ENCODE measurements around the gene RPS6KA6.

RPS6KA6 gene

GRCh38 chrX:84144281-84144680 lies 43.7 kb downstream of the RPS6KA6 start:
- Histone ChIP-seq H3K9ac (no peak overlapping the region), H3K27ac (no peak overlapping the region), H3K4me3 (IDR thresholded peaks at IDR 0.05; ENCODE audit: insufficient read depth, low read depth, low read length) (no peak overlapping the region), H4K20me1 (ENCODE audit: insufficient read depth) (no peaks in the 10 kb centered on the region), H3K79me2 (ENCODE audit: insufficient read depth, low read depth) (no peaks in the 10 kb centered on the region), H3K4me2 (no peak overlapping the region), H3K27me3 (ENCODE audit: insufficient read depth, low read depth) (no peaks in the 10 kb centered on the region), H2AFZ (ENCODE audit: low read depth) (no peak overlapping the region), H3K36me3 (ENCODE audit: insufficient read depth) (no peaks in the 10 kb centered on the region), H3K4me1 (ENCODE audit: low read depth, poor library complexity, severe bottlenecking) (no peaks in the 10 kb centered on the region)
- TF ChIP-seq CTCF (conservative IDR thresholded peaks at IDR 0.05; ENCODE audit: low read depth, low read length): no peak

GRCh38 chrX:84133023-84133422 lies 55.0 kb downstream of the RPS6KA6 start:
- Histone ChIP-seq H3K79me2 (ENCODE audit: insufficient read depth, low read depth) (no peaks in the 10 kb centered on the region), H3K27ac (no peak overlapping the region), H3K36me3 (ENCODE audit: insufficient read depth) (no peaks in the 10 kb centered on the region), H3K4me1 (ENCODE audit: low read depth, poor library complexity, severe bottlenecking) (no peaks in the 10 kb centered on the region), H4K20me1 (ENCODE audit: insufficient read depth) (no peaks in the 10 kb centered on the region), H3K4me3 (IDR thresholded peaks at IDR 0.05; ENCODE audit: insufficient read depth, low read depth, low read length) (no peak overlapping the region), H2AFZ (ENCODE audit: low read depth) (no peak overlapping the region), H3K4me2 (no peak overlapping the region), H3K27me3 (ENCODE audit: insufficient read depth, low read depth) (no peaks in the 10 kb centered on the region), H3K9ac (no peak overlapping the region)
- TF ChIP-seq CTCF (conservative IDR thresholded peaks at IDR 0.05; ENCODE audit: low read depth, low read length): no peak

GRCh38 chrX:84123585-84123984 lies 64.4 kb downstream of the RPS6KA6 start:
- no peaks in the 10 kb centered on the region for H3K4me1 ChIP-seq (ENCODE audit: low read depth, poor library complexity, severe bottlenecking)
- H3K27me3 ChIP-seq (ENCODE audit: insufficient read depth, low read depth): no peaks in the 10 kb centered on the region
- H2AFZ ChIP-seq (ENCODE audit: low read depth): no peak overlapping the region
- H3K4me3 ChIP-seq (IDR thresholded peaks at IDR 0.05; ENCODE audit: insufficient read depth, low read depth, low read length): no peak overlapping the region
- no peak for TF ChIP-seq CTCF (conservative IDR thresholded peaks at IDR 0.05; ENCODE audit: low read depth, low read length)
- no peaks in the 10 kb centered on the region for H3K79me2 ChIP-seq (ENCODE audit: insufficient read depth, low read depth)
- H3K4me2 ChIP-seq: no peak overlapping the region
- no peaks in the 10 kb centered on the region for H4K20me1 ChIP-seq (ENCODE audit: insufficient read depth)
- no peaks in the 10 kb centered on the region for H3K36me3 ChIP-seq (ENCODE audit: insufficient read depth)
- H3K9ac ChIP-seq: no peak overlapping the region
- H3K27ac ChIP-seq: no peak overlapping the region

- no peaks in the 10 kb centered on the region for H3K79me2 ChIP-seq (ENCODE audit: insufficient read depth, low read depth)
- H3K27ac ChIP-seq: no peak overlapping the region
- H3K36me3 ChIP-seq (ENCODE audit: insufficient read depth): no peaks in the 10 kb centered on the region
- H3K4me3 ChIP-seq (IDR thresholded peaks at IDR 0.05; ENCODE audit: insufficient read depth, low read depth, low read length): no peak overlapping the region
- H3K4me1 ChIP-seq (ENCODE audit: low read depth, poor library complexity, severe bottlenecking): no peaks in the 10 kb centered on the region
- H3K27me3 ChIP-seq (ENCODE audit: insufficient read depth, low read depth): no peaks in the 10 kb centered on the region
- H3K4me2 ChIP-seq: no peak overlapping the region
- no peaks in the 10 kb centered on the region for H4K20me1 ChIP-seq (ENCODE audit: insufficient read depth)
- no peak overlapping the region for H3K9ac ChIP-seq
- no peak for TF ChIP-seq CTCF (conservative IDR thresholded peaks at IDR 0.05; ENCODE audit: low read depth, low read length)
- H2AFZ ChIP-seq (ENCODE audit: low read depth): no peak overlapping the region
Observed at GRCh38 chrX:84118769-84119168, 69.2 kb downstream of the RPS6KA6 start.

- Histone ChIP-seq H3K4me3 (IDR thresholded peaks at IDR 0.05; ENCODE audit: insufficient read depth, low read depth, low read length) (no peak overlapping the region), H3K79me2 (ENCODE audit: insufficient read depth, low read depth) (no peaks in the 10 kb centered on the region), H3K27me3 (ENCODE audit: insufficient read depth, low read depth) (no peaks in the 10 kb centered on the region), H4K20me1 (ENCODE audit: insufficient read depth) (no peaks in the 10 kb centered on the region), H3K36me3 (ENCODE audit: insufficient read depth) (no peaks in the 10 kb centered on the region), H3K4me2 (no peak overlapping the region), H2AFZ (ENCODE audit: low read depth) (no peak overlapping the region), H3K4me1 (ENCODE audit: low read depth, poor library complexity, severe bottlenecking) (no peaks in the 10 kb centered on the region), H3K27ac (no peak overlapping the region), H3K9ac (no peak overlapping the region)
- TF ChIP-seq CTCF (conservative IDR thresholded peaks at IDR 0.05; ENCODE audit: low read depth, low read length): no peak
Observed at GRCh38 chrX:84118315-84118714, 69.7 kb downstream of the RPS6KA6 start.

Measured in KMS-11 (cell line).